GM18907 (cell line): ENCODE data around the gene DLX6.

ENCODE experiments used
- ATAC-seq: cut with Tn5 transposase; IDR thresholded peaks from one replicate; pipeline ENCODE4 v1.9.1; 2021; ENCODE audit warnings: mild to moderate bottlenecking, moderate library complexity; ENCODE audit not compliant: unreplicated experiment

The DLX6 gene

GRCh38 chr7:96995406-96996110 lies 9.8 kb upstream of the DLX6 start:
- no peak for ATAC-seq

- ATAC-seq: no peak
Observed at GRCh38 chr7:96996111-96996957, 9.0 kb upstream of the DLX6 start.

- ATAC-seq: no peak
Observed at GRCh38 chr7:96996958-96997511, 8.3 kb upstream of the DLX6 start.

- no peak for ATAC-seq
Observed at GRCh38 chr7:96997512-96998032, 7.8 kb upstream of the DLX6 start.

- no peak for ATAC-seq
Observed at GRCh38 chr7:96998333-96998732, 7.0 kb upstream of the DLX6 start.

- ATAC-seq: no peak
Observed at GRCh38 chr7:96998744-96999143, 6.6 kb upstream of the DLX6 start.

GRCh38 chr7:97001221-97001620 lies 4.1 kb upstream of the DLX6 start:
- ATAC-seq: no peak

- no peak for ATAC-seq
Observed at GRCh38 chr7:97001656-97002554, 3.4 kb upstream of the DLX6 start.

- ATAC-seq: no peak
Observed at GRCh38 chr7:97002555-97003261, 2.6 kb upstream of the DLX6 start.

- ATAC-seq: no peak
Observed at GRCh38 chr7:97003262-97004246, 1.8 kb upstream of the DLX6 start.

GRCh38 chr7:97004247-97005182 lies 838 bp upstream of the DLX6 start:
- ATAC-seq: no peak

GRCh38 chr7:97006055-97006815 lies 882 bp downstream of the DLX6 start:
- ATAC-seq: peak; percentile 70

- ATAC-seq: no peak
Observed at GRCh38 chr7:97006816-97007582, 1.6 kb downstream of the DLX6 start.

- ATAC-seq: no peak
Observed at GRCh38 chr7:97007583-97007861, 2.2 kb downstream of the DLX6 start.

- ATAC-seq: no peak
Observed at GRCh38 chr7:97008275-97008917, 3.0 kb downstream of the DLX6 start.
